ENCODE measurements around the gene INO80.

Gene INO80

DNA sequence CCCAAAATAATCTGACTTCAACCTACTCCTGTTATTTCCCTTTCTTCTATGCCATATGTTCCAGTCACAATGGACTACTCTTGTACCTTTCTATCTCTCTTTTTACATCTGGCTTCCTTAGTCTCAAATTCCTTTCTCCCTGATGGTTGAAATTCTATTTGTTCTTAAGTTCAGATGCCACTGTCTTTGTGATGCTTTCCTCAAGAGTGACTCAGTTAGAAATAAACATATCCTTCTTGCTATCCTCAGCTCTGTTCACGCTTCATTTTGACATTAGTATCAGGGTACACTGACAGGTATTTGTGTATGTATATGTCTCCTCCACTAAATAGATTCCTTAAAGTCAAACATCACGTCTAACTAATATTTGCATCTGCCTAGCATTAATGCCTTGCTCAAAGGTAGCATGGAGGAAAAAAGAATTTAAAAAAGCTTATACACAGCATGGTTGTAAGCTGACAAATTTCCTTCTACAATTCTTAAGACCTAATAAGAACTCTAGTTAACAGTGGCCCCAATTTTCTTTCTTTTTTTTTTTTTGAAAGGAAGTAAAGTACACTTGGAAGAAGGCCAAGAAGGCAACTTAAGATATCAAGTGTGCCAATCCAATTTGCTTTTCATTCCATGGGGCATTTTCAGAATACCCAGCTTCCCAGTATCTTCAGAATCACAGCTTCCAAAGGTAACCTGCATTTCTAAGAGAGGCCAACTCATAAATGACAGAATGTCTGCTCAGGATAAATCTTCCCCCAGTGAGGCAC is 104.8 kb downstream of the INO80 start:
- no peak for TF ChIP-seq CTCF (conservative IDR thresholded peaks at IDR 0.05; ENCODE audit: low read depth, low read length)
- no peak overlapping the region for H3K4me3 ChIP-seq (ENCODE audit: low read depth, low read length)
- DNase-seq (ENCODE audit: low read depth), result peak; percentile 38

DNA sequence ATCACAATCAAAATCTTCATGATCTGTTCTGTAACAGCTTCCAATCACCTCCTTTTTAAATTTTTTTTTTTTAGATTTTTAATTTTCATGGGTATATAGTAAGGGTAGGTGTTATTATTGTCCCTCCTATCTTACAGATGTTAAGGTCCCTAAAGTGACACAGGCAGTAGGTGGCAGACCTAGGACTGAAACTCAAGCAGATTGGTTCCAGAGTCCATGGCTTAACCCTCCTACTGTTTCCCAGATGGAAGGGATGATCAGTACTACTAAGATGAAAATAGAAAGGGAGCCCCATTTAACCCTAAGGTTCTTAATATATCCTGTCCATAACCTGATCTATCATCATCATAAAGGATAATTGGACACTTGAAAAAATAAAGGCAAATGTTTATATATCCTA is 105.7 kb downstream of the INO80 start:
- no peak for DNase-seq (ENCODE audit: low read depth)
- no peak overlapping the region for H3K4me3 ChIP-seq (ENCODE audit: low read depth, low read length)
- no peak for TF ChIP-seq CTCF (conservative IDR thresholded peaks at IDR 0.05; ENCODE audit: low read depth, low read length)

DNA sequence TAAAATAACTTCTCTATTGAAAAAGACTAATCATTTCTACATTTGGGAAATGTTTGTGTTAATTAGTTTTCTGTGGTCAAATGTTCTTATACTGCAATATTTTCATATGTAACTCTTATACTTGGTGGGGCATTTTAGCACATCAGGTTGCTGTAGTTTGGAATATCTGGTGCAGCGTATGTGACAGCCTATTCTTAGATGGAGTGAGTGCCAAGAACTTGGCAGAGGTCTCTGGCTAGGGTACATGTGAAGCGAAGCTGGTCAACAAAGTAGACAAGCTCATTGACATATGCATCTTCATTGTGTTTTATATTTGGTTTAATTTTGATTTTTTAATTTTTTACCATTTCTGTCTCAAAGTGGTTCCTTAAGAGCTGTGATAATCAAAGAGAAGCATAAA is 109.6 kb downstream of the INO80 start:
- no peak for TF ChIP-seq CTCF (conservative IDR thresholded peaks at IDR 0.05; ENCODE audit: low read depth, low read length)
- no peak for DNase-seq (ENCODE audit: low read depth)
- no peak overlapping the region for H3K4me3 ChIP-seq (ENCODE audit: low read depth, low read length)

DNA sequence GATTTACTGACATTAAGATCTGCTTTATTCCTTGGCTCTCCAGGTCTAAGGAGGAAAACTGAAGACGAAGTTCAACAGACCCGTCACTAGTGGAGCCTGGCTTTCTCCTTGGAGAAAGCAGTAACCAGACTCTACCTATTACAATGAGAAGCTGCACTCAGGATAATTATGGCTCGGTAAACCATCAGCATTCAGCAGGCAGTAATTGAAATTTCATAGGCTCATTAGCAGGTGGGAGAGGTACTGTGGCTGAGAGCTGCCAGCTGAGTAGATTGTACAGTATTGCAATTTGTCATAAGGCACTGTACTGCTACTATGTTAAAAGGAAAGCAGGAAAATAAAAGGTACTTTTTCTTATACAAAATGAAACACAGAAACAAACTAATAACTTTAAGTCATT is 111.6 kb downstream of the INO80 start:
- no peak for TF ChIP-seq CTCF (conservative IDR thresholded peaks at IDR 0.05; ENCODE audit: low read depth, low read length)
- H3K4me3 ChIP-seq (ENCODE audit: low read depth, low read length), result no peak overlapping the region
- no peak for DNase-seq (ENCODE audit: low read depth)

DNA sequence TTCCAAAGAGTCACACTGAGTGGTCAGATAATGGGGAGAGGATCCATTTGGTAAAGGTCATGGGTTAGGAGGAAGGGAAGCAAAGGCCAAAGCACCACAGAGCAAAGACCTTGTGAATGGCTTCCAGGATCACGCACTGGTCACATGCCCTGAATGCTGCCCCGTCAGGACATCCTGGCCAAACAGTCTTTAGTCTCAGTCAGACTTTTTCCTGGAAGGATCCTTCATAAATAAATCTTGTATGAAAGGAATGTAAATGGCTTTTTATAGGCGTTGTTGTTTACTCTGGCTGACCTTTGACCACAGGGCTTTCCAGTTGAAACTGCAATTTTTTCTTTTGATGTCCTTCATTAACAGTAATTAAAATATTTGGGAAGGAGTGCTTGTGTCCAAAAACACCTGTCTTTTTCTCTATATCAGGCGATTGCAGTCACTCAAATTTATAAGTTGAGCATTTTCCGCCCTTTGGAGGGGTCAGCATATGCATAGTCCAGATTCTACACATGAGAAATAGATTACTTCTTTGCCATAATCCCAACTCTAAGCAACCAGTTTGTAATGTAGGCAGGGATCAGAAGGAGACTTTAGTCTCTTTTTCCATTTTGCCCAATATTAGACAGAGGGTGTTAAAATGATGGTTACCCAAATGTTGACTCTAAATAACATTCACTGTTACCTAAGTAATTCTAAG is 114.4 kb downstream of the INO80 start:
- TF ChIP-seq CTCF (conservative IDR thresholded peaks at IDR 0.05; ENCODE audit: low read depth, low read length), result no peak

DNA sequence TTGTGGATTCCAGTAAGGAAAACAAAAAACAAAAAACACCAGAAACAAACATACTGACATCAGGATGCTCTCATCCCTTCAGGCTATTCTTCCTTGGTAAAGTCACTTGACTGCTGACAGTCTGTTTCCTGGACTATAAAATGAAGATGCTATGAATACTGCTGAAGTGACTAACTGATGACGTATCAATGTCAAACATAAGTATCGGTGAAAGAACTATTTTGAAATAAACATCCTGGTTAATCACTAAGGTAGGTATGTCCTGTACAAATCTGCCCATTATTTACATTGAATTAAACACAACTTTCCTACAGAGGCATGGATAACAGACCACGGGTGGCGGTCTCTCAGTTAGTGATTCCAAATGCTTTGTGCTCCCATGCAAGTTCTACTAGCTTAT is 116.9 kb downstream of the INO80 start:
- DNase-seq (ENCODE audit: low read depth), result peak; percentile 79
- H3K4me3 ChIP-seq (ENCODE audit: low read depth, low read length), result no peak overlapping the region
- TF ChIP-seq CTCF (conservative IDR thresholded peaks at IDR 0.05; ENCODE audit: low read depth, low read length), result no peak

More for the DNA sequence above, 114.4 kb downstream of the INO80 start:
- H3K4me3 ChIP-seq (ENCODE audit: low read depth, low read length), result no peak overlapping the region
- peak; percentile 21 for DNase-seq (ENCODE audit: low read depth)

- no peak for TF ChIP-seq CTCF (conservative IDR thresholded peaks at IDR 0.05; ENCODE audit: low read depth, low read length)
- no peak for DNase-seq (ENCODE audit: low read depth)
- H3K4me3 ChIP-seq (ENCODE audit: low read depth, low read length), result no peak overlapping the region
Measured at GRCh38 chr15:40995656-40996055, 120.4 kb downstream of the INO80 start.

All from choroid plexus epithelial cell (primary cell).